Adipocyte (in vitro differentiated cells): ENCODE results near the gene MBTPS2.

Experiments
- DNase-seq: peaks from one replicate; pipeline ENCODE4 v3.0.0-alpha.2; 2015; ENCODE audit warnings: low read depth
- H3K27me3 ChIP-seq: replicated peaks from 2 replicates; pipeline ENCODE4 v1.7.0; 2013; ENCODE audit warnings: mild to moderate bottlenecking, low read length, moderate library complexity; ENCODE audit not compliant: control insufficient read depth, insufficient read depth
- H3K36me3 ChIP-seq: 2 replicates; pipeline ENCODE4 v1.7.0; 2013; ENCODE audit warnings: low read length, mild to moderate bottlenecking, moderate library complexity; ENCODE audit not compliant: control insufficient read depth, insufficient read depth, severe bottlenecking
- H3K4me1 ChIP-seq: 2 replicates; pipeline ENCODE4 v1.7.0; 2013; ENCODE audit warnings: mild to moderate bottlenecking, low read length, moderate library complexity; ENCODE audit not compliant: control insufficient read depth, insufficient read depth
- H3K4me3 ChIP-seq: 2 replicates; pipeline ENCODE4 v1.7.0; 2013; ENCODE audit warnings: mild to moderate bottlenecking, low read length, moderate library complexity
- H3K9ac ChIP-seq: 2 replicates; pipeline ENCODE4 v1.7.0; 2013; ENCODE audit warnings: mild to moderate bottlenecking, low read length, moderate library complexity
- H3K9me3 ChIP-seq: 2 replicates; pipeline ENCODE4 v1.7.0; 2013; ENCODE audit warnings: mild to moderate bottlenecking, low read length, moderate library complexity; ENCODE audit not compliant: control insufficient read depth

Gene MBTPS2

DNA sequence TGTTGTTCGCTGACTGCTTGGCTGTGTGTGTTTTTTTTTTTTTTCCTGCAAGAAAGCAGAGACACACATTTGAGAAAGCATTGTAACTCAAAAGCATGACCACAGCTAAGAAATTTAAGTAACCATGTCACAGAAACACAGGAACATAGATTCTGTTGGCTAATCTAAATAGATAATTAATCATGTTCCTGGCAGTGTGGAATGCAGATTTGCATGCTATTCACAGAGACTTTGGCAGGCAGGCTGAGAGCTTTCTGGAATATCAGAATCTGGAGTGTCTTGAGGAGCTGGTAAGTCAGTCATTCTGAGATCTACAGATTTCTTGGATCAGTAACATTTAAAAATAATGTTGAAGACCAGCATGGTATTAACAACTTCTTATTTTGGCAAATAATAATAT lies 67.8 kb downstream of the MBTPS2 start:
- DNase-seq = no peak
- H3K9ac ChIP-seq = no peak overlapping the region
- no peaks in the 10 kb centered on the region for H3K36me3 ChIP-seq

DNA sequence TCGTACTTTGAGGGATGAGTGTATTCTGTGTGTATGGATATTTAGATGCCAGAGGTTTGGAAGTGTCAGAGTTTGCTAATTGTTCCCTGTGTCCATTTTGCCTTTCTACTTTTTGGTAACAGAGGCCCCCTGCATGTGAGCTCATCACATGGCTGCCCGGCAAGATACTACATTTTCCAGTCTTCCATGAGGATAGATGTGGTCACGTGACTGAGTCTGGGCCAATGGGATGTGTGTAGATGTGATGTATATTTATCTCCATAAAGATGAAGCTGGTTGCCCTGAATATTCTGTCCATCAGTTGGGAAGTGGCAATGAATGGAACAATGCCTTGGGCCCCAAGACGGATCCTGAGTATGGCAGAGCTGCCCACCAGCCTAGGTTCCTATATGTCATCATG lies 72.1 kb downstream of the MBTPS2 start:
- H3K9ac ChIP-seq = no peak overlapping the region
- no peaks in the 10 kb centered on the region for H3K4me1 ChIP-seq
- no peak for DNase-seq
- peaks cover 5% of the 10 kb centered on the region for H3K27me3 ChIP-seq
- no peak overlapping the region for H3K4me3 ChIP-seq
- H3K36me3 ChIP-seq = no peaks in the 10 kb centered on the region
- H3K9me3 ChIP-seq = no peaks in the 10 kb centered on the region

More for the DNA sequence above, 67.8 kb downstream of the MBTPS2 start:
- H3K9me3 ChIP-seq = no peaks in the 10 kb centered on the region
- H3K4me1 ChIP-seq = no peaks in the 10 kb centered on the region
- H3K27me3 ChIP-seq = peaks cover 5% of the 10 kb centered on the region
- H3K4me3 ChIP-seq = no peak overlapping the region

DNA sequence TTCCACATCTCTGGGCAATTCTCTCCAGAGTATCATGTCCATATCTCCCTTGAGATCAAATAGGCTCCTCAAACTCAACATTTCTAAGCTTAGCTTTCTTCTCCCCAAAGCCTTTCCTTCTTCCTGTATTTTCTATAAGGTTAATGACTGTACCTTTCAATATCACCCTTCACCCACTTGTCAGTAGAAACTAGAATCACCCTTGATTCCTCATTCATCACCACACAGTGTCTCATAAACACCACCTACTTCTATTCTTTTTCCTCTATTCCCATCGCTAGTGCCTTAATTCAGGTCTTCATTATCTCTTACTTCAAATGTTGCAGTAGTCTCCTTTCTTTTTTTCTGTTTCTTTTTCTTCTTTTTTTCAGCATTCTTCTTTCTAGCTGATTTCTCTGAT lies 72.8 kb downstream of the MBTPS2 start:
- no peak overlapping the region for H3K4me3 ChIP-seq
- H3K4me1 ChIP-seq = no peaks in the 10 kb centered on the region
- peaks cover 5% of the 10 kb centered on the region for H3K27me3 ChIP-seq
- no peak overlapping the region for H3K9ac ChIP-seq
- no peak for DNase-seq
- H3K36me3 ChIP-seq = no peaks in the 10 kb centered on the region
- H3K9me3 ChIP-seq = no peaks in the 10 kb centered on the region

DNA sequence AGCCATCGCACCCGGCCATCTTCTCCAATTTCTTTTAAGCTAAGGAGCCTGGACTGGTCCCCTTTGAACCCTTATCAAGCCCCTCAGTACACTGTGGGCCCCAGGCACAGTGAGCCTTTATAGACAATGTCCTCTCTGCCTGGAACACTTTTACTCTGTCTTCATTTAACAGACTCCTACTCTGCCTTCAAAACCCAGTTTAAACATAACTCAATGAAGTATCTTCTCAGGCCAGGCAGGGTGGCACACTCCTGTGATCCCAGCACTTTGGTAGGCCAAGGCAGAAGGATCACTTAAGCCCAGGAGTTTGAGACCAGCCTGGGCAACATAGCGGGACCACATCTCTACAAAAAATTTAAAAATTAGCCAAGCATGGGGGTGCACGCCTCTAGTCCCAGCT lies 73.6 kb downstream of the MBTPS2 start:
- DNase-seq = no peak
- H3K4me3 ChIP-seq = no peak overlapping the region
- peaks cover 5% of the 10 kb centered on the region for H3K27me3 ChIP-seq
- H3K9me3 ChIP-seq = no peaks in the 10 kb centered on the region
- no peaks in the 10 kb centered on the region for H3K4me1 ChIP-seq
- no peak overlapping the region for H3K9ac ChIP-seq
- H3K36me3 ChIP-seq = no peaks in the 10 kb centered on the region

DNA sequence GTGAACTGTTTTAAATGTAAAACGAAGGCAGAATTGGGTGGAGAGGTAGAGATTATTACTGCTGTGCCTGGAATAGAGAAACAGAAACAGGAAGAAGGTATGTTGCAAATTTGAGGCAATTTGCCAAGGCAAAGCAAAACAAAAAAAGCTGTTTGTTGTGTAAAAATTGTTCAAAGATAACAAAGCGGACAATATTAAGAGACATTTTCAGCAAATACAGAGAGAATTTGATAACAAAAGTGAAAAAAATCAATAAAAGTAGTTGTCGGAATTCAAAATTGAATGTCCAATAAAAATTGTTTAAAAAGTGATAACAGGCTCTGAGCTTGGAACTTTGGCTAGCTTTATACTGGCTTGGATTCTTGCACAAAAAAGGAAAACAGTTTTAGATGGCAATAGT lies 86.7 kb downstream of the MBTPS2 start:
- no peaks in the 10 kb centered on the region for H3K36me3 ChIP-seq
- DNase-seq = no peak
- H3K9me3 ChIP-seq = peaks cover 1% of the 10 kb centered on the region
- H3K4me3 ChIP-seq = peak overlapping the region; percentile 69
- H3K4me1 ChIP-seq = peaks cover 9% of the 10 kb centered on the region
- H3K27me3 ChIP-seq = peaks cover under 1% of the 10 kb centered on the region
- peak overlapping the region; percentile 74 for H3K9ac ChIP-seq

DNA sequence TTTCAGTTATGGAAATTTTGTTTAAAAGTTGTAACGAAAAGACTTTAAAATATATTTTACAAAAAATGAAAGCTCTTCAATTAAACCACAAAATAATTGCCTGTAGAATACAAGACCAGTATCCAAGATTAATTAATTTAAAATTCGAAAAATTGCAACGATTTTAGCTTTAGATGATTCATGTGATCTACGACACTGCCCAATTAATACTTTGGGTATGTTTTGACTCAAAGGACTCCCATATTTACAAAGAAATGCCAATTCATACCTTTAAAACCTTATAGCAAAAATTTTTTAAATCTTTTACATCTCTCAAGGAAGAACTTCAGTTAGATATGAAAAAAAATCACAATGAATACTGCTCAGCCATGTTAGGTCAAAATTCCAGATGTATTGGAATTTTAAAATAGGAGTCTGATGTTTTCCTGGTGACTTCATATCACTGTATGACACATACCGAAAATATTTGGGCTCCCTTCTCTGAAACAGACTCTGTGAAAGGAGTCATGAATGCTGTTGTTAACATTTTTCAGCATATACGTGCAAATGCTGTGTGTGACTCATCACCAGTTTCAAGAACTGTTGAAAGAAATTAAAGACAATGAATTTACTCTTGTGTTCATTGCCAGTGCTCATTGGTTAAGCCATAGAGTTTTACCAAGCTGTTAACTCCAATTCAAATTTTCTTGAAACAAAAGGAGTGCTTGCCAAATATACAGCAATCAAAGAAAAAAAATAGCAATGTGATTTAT lies 87.3 kb downstream of the MBTPS2 start:
- peak; percentile 88 for DNase-seq
- Histone ChIP-seq H3K36me3 (no peaks in the 10 kb centered on the region), H3K9me3 (no peaks in the 10 kb centered on the region), H3K4me1 (peaks cover 9% of the 10 kb centered on the region), H3K9ac (peak overlapping the region; percentile 74), H3K4me3 (peak overlapping the region; percentile 69), H3K27me3 (no peaks in the 10 kb centered on the region)

DNA sequence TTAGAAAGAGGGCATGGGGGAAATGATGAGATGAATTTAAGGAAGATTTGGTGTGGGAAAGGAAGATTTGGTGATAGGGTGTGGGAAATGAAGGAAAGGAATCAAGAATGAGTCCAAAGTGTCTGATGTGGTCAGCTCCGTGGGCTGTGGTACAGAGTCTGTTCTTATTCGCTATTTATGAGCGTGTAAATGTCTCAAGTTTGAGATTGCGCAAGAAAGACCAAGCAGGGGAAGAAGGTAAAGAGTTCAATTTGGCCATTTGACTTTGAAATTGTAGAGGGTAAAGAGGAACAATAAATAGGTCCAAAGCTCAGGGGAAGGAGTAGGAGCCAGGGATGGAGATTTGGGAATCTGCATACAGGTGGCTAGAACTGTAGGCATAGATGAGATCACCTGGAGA lies 89.8 kb downstream of the MBTPS2 start:
- H3K4me1 ChIP-seq = peaks cover 21% of the 10 kb centered on the region
- no peaks in the 10 kb centered on the region for H3K27me3 ChIP-seq
- H3K9ac ChIP-seq = no peak overlapping the region
- H3K4me3 ChIP-seq = no peak overlapping the region
- H3K36me3 ChIP-seq = no peaks in the 10 kb centered on the region
- no peak for DNase-seq
- no peaks in the 10 kb centered on the region for H3K9me3 ChIP-seq

DNA sequence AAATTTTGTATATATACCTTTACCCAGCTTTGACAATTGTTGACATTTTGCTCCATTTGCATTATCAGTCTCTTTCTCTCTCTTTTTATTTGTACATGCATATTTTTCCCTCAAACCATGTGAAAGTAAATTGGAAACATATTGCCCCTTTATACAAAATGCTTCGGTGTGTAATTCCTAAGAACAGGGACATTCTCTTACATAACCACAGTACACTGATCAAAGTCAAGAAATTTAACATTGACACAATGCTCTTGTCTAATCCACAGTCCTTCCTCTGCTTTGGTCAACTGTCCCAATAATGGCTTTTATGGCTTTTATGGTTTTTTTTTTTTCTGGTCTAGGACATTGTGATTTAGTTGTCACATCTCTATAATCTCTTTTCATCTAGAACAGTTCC lies 91.6 kb downstream of the MBTPS2 start:
- DNase-seq = peak; percentile 45

DNA sequence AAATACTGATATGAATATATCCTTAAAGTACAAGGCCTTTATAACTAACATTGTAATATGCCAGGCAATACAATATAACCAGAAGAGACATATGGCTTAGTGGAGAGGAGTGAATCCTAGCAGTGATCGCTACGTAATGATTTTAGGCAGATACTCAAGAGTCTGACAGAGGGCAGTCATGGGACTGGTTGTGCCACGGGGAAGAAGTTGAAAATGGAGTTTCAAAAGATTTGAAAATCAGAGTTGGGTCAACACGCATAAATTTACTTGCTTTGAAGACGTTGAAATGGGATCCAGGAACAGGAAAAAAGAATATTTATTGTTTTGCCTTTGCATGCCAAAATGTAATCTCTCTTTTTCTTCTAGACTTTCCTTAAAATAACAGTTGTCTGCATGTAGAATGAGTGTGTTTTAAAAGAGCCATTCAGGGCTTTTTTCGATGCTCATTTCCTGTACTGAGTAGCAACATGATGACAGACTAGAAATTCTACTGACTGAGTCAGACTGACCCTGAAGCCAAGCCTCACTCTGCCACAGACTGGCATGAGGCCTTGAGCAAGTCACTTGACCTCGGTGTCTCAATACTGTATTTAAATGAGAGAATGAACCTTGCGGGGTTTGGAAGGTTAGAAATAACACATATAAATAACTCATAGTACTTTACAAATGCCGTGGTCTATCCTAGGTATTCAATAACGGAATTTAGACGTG lies 93.0 kb downstream of the MBTPS2 start:
- Histone ChIP-seq H3K9me3 (no peaks in the 10 kb centered on the region), H3K36me3 (no peaks in the 10 kb centered on the region), H3K4me3 (peak overlapping the region; percentile 45), H3K4me1 (peaks cover 12% of the 10 kb centered on the region), H3K9ac (peak overlapping the region; percentile 41), H3K27me3 (no peaks in the 10 kb centered on the region)
- peak; percentile 86 for DNase-seq

More for the DNA sequence above, 91.6 kb downstream of the MBTPS2 start:
- H3K9me3 ChIP-seq = no peaks in the 10 kb centered on the region
- H3K4me3 ChIP-seq = no peak overlapping the region
- H3K27me3 ChIP-seq = no peaks in the 10 kb centered on the region
- peaks cover 18% of the 10 kb centered on the region for H3K4me1 ChIP-seq
- no peak overlapping the region for H3K9ac ChIP-seq
- H3K36me3 ChIP-seq = no peaks in the 10 kb centered on the region

DNA sequence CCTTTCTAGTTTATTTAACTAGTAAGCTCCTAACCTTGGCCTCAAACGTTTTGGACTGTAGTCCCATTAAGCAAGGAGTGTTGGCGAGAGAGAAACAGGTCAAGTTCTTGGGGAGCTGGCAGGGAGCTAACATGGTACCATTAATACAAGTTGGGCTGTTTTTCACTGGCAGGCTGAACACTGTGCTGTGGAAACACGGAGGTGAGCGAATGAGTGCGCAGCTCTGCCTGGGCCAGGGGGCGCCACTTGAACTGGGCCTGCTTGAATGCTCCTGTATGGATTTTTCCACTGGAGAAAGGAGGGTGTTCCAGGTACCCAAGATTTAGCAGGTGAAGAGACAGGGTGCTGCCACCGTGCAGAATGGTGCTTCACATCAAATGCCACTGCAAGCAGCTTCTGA lies 93.7 kb downstream of the MBTPS2 start:
- no peak overlapping the region for H3K4me3 ChIP-seq
- H3K9ac ChIP-seq = no peak overlapping the region
- DNase-seq = no peak
- peaks cover 12% of the 10 kb centered on the region for H3K4me1 ChIP-seq
- no peaks in the 10 kb centered on the region for H3K9me3 ChIP-seq
- no peaks in the 10 kb centered on the region for H3K27me3 ChIP-seq
- no peaks in the 10 kb centered on the region for H3K36me3 ChIP-seq

DNA sequence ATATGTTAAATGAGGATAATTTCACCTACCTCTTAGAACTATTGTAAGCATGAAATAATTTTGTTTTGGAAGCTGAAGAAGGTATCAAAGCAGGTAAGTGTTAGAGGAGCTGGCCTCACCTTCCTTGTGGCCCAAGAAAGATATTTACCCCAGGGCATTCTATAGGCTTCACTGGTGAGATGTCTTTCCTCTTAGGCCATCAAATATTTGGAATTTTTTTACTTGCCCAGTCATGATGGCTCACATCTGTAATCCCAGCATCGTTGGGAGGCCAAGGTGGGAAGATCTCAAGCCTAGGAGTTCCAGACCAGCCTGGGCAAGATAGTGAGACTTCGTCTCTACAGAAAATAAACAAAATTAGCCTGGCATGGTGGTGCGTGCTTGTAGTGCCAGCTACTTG lies 95.0 kb downstream of the MBTPS2 start:
- Histone ChIP-seq H3K4me1 (peaks cover 12% of the 10 kb centered on the region), H3K9ac (no peak overlapping the region), H3K9me3 (no peaks in the 10 kb centered on the region), H3K4me3 (no peak overlapping the region), H3K27me3 (peaks cover 5% of the 10 kb centered on the region), H3K36me3 (no peaks in the 10 kb centered on the region)
- DNase-seq = no peak
